Superior temporal gyrus (tissue), 1 donor: ENCODE data around the gene KLHL26.
"Not testable (repeated sequence)": the region's sequence is repeated elsewhere in the genome, so short reads cannot be mapped to it uniquely, and the experiment has no call there.

Experiments used
- DNase-seq: peaks from one replicate; pipeline ENCODE4 v3.0.0-alpha.2; 2016; ENCODE audit errors: extremely low spot score

Gene KLHL26, protein sequence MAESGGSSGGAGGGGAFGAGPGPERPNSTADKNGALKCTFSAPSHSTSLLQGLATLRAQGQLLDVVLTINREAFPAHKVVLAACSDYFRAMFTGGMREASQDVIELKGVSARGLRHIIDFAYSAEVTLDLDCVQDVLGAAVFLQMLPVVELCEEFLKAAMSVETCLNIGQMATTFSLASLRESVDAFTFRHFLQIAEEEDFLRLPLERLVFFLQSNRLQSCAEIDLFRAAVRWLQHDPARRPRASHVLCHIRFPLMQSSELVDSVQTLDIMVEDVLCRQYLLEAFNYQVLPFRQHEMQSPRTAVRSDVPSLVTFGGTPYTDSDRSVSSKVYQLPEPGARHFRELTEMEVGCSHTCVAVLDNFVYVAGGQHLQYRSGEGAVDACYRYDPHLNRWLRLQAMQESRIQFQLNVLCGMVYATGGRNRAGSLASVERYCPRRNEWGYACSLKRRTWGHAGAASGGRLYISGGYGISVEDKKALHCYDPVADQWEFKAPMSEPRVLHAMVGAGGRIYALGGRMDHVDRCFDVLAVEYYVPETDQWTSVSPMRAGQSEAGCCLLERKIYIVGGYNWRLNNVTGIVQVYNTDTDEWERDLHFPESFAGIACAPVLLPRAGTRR

DNA sequence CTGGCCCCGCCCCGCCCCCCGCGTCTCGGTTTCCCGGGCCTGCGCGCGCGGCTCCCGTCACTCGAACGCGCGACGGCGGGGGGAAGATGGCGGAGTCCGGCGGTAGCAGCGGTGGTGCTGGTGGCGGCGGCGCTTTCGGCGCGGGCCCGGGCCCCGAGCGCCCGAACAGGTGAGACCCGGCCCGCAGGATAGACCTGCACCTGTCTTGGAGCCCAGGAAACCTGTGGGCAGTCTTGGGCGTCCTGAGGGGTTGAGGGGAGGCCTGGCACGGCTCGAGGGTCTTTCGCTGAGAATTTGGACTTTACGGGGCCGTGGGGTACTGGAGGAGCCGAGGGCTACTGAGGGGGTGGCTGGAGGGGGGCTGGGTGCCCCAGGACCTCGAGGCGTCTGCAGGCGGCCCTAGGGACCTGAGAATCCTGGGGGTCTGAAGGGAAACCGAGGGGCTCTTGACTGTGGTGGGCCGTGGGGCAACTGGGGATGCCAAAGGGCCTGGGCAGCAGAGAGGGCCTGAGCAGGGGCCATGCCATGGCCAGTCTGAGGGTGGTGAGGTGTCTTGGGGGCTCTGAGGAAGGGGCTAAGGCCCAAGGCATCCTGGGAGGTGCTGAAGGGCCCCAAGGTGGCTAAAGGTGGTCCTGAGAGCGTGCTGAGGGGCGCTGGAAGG, at the start of gene KLHL26:
KLHL26 (plus strand) TSS at position 60 of the 661 bp plus-strand sequence; CDS start at position 87, 27 bp downstream.
- no peak for DNase-seq

DNA sequence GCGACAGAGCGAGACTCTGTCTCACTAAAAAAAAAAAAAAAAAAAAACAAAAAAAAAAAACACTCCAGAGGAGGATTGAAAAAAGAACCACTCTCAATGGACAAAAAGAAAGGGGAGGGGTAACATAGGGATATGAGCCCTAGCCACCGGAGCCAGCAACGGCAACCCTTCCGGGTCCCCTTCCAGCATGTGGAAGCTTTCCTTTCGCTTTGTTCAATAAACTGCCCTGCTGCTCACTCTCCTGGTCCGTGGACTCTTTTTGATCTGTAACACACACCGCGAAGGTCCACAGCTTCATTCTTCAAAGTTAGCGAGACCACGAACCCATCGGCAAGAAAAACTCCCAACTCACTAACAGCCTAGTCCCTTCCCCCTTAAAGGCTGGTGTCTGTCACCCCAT, 49.3 kb upstream of the KLHL26 start:
- no peak for DNase-seq

GRCh38 chr19:18587962-18588610, 48.7 kb upstream of the KLHL26 start:
- DNase-seq, result no peak

DNA sequence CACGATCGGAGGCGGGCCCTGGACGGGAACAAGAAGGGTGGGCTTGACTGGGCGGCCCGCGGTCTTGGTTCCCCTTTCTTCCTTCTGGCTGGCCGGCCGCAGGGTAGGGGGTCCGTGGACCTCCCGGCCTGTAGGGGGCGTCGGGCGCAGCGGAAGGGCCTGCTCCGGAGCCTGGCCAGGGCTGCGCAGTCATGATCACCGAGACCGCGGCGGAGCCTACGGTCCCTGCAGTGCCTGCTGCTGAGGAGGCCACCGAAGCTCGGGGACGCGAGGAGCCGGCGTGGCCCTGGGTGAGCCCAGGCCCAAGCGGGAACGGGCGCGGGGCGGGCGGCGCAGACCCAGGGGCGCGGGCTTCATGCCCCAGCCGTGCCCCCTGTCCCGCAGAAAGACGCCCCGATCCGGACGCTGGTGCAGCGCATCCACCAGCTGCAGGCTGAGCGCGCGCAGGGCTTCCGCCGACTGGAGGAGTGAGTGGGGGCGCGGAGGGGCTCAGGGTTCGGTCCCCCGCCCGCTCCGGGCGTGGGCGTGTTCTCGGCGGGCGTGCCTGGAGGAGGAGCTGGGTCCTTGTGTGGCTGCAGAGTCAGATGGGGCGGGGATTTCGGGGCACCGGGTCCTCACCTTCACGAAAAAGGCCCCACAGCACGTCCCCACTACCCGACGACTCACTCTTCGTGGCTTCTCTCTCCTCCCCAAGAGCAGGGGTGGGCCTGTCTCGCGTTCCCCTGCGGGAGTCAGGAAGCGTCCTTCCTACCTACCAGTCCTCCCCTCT, 48.0 kb upstream of the KLHL26 start, which contains the start of gene REX1BD:
REX1BD (plus strand) TSS at position 188 of the 769 bp plus-strand sequence; CDS start at position 192, 4 bp downstream.
- peak; percentile 78 for DNase-seq

DNA sequence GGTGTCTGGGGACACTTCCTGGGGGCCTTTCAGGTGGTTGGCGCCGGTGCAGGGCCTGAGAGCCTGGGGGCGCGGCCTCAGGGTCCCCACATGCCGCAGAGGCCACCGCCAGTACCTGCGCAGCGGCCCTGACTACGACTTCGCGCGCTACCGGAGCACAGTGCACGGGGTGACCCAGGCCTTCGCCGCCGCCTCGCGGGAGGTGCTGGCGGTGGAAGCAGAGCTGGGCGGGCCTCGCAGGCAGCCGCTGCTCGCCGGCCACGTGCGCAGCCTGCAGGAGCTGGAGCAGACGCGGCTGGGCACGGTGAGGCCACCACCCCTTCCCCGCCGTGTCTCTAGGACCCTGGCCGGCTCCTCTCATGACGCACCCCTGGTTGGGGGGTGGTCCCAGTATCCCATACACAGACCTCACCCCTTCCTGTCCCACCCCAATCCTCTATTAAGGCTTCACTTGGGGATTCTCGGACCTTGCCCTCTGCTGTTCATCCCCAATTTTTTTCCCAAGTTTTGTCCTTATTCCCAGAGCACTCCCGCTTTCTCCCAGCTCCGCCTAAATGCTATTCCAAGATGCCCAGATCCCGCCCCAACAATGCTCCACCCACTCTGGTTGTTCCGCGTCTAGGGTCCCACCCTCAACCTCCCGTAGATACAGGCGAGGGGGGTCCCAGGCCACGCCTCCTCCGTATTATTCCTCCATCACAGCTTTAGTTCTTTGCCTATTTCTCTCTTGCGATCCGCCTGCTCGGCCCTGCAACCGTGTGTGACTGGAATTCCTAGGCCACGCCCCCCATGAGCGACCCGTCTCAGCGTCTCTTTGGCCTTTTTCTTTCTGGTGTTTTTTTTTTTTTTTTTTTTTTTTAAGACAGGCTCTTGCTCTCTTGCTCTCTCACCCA, 47.2 kb upstream of the KLHL26 start:
- no peak for DNase-seq

GRCh38 chr19:18590273-18591272, 46.3 kb upstream of the KLHL26 start:
- peak; percentile 91 for DNase-seq

GRCh38 chr19:18591735-18592385, 45.0 kb upstream of the KLHL26 start:
- DNase-seq, result no peak

GRCh38 chr19:18592732-18593131, 44.1 kb upstream of the KLHL26 start:
- DNase-seq, result not testable (repeated sequence)

- no peak for DNase-seq
Observed at GRCh38 chr19:18593367-18594095, 43.3 kb upstream of the KLHL26 start.

DNA sequence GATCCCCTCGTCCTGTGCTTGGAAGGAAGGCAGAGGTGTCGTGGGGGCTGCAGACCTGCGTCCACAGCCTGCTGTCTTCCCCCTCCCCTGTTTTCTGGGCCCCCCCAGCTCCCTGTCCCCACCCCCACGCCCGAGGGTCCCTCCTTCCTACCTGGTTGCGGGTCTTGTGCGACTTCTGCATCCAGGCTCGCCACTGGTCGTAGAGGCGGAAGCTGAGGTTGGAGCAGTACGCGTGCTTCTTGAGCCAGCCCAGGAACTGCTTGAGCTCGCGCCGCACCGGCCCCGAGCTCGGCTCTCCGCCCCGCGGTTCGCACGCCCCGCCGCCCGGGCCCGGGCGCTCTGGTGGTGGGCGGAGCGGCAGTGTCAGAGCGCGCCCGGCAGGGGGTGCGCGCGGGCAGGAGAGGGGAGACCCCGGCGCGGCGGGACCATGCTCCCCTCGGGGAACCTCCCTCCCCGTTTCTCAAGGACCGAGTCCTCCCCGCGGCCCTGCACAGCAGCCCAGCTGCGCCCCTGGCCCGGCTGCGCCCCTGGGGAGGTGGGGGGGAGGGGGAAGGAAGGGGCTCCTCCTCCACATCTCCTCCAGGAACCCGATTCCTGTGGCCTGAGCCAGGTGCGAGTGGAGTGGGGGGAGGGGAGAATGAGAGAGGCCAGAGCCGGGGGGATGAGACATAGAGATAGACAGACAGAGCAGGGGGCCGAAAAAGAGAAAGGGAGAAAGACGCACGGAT, 42.6 kb upstream of the KLHL26 start:
- DNase-seq, result no peak

GRCh38 chr19:18594824-18595373, 41.9 kb upstream of the KLHL26 start:
- no peak for DNase-seq

DNA sequence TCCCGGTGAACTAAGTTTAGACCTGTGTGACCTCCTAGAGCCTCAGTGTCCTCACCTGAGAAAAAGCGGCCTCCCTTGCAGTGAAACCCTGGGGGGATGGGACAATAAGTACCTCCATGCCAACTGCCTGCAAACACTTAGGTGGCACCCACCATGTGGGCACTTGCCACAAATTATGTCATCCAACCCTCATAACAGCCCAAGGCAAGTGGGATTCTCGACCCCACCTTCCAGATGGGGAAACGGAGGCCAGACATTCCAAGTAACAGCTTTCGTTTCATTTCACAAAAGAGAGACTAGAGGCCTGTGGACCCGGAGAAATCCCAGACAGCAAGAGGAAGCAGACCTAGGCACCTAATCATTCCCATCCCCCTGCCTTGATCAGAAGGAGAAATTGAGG, 41.4 kb upstream of the KLHL26 start:
- DNase-seq, result no peak

- no peak for DNase-seq
Observed at GRCh38 chr19:18596752-18597157, 40.1 kb upstream of the KLHL26 start.

GRCh38 chr19:18597809-18598660, 38.8 kb upstream of the KLHL26 start:
- no peak for DNase-seq

DNA sequence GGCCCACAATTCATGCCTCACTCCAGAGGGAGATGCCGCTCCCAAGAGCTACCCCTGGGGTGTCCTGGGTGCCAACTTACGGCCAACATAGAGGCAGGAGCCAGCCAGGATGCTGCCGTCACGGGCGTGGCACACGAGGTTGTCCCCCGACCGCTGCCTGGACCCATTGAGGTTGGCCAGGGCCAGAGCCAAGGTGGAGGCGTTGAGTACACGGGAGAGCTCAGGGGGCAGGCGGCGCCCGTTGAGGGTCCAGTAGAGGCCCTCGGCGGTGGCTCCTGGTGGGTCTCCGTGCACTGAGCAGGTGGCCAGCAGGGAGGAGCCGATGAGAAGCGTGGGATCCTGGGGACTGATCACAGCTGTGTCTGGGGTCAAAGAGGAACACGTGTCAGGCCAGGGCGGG, 37.3 kb upstream of the KLHL26 start:
- no peak for DNase-seq
